ENCODE data around the gene ZMYM2.
A peak's percentile ranks its signal among the peaks of the same experiment; 100 is the strongest.

ZMYM2 gene

DNA sequence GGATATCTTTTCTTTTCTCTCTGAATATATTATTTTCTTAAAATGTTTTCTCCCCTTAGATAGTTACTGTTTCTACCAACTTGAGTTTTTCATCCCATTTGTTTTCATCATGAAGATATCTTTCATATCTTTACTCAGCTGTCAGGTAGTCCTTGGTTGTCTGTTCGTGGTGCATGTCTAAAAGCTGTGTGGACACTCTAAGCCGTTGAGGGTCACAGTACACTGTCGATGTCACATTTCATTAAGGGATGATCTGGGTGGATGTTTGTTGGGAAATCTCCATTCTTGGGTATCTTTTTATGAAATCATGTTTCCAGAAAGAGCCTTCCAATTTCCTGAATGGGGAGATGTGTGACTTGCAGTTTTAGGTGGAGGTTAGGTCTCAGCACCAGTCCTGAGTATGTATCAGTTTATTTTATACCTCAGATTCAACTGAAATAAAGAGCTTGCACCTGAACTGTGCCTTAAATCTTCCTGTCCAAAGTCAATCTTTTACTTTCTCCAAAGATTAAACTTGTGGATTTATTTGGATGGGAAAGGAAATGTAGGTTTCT, 23.2 kb downstream of the ZMYM2 start:
- H3K27me3 ChIP-seq: no peaks in the 10 kb centered on the region
- no peak overlapping the region for H3K9ac ChIP-seq
- TF ChIP-seq Cebpa-rat (IDR thresholded peaks at IDR 0.05): no peak
- no peak overlapping the region for H3K4me2 ChIP-seq
- H3K36me3 ChIP-seq: peaks cover 69% of the 10 kb centered on the region
- peaks cover 22% of the 10 kb centered on the region for H3K4me1 ChIP-seq
- H3K9me3 ChIP-seq: peaks cover 29% of the 10 kb centered on the region
- peaks cover 98% of the 10 kb centered on the region for H4K20me1 ChIP-seq
- no peak overlapping the region for H3K4me3 ChIP-seq
- H3K27ac ChIP-seq: no peak overlapping the region

DNA sequence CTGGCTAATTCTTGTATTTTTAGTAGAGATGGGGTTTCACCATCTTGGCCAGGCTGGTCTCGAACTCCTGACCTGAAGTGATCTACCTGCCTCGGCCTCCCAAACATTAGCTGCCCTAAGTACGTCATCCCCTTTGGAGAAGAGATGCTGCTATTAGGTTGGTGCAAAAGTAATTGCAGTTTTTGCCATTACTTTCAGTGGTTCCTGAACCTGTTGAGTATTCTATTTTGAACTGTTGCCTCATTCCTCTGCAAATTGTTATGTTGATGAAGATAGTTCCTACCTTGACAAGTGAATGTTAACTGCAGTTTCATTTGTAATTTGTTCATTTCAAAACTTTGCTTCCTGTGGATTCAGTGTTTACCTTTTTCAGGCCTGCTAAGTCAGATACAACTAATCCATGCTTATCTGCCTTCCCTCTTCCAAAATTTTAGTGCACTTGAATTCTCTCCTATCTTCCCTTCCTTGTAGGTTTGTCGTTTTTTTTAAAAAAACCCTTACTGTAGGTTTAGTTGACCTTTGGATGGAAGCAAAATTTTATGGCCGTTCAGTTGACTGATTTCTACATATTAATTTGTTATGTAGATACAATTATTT, 24.0 kb downstream of the ZMYM2 start:
- no peak overlapping the region for H3K4me2 ChIP-seq
- TF ChIP-seq Cebpa-rat (IDR thresholded peaks at IDR 0.05): no peak
- H3K36me3 ChIP-seq: peaks cover 69% of the 10 kb centered on the region
- H3K9ac ChIP-seq: no peak overlapping the region
- peaks cover 22% of the 10 kb centered on the region for H3K4me1 ChIP-seq
- H4K20me1 ChIP-seq: peaks cover 100% of the 10 kb centered on the region
- H3K27ac ChIP-seq: no peak overlapping the region
- no peaks in the 10 kb centered on the region for H3K27me3 ChIP-seq
- H3K4me3 ChIP-seq: no peak overlapping the region
- H3K9me3 ChIP-seq: peaks cover 21% of the 10 kb centered on the region

DNA sequence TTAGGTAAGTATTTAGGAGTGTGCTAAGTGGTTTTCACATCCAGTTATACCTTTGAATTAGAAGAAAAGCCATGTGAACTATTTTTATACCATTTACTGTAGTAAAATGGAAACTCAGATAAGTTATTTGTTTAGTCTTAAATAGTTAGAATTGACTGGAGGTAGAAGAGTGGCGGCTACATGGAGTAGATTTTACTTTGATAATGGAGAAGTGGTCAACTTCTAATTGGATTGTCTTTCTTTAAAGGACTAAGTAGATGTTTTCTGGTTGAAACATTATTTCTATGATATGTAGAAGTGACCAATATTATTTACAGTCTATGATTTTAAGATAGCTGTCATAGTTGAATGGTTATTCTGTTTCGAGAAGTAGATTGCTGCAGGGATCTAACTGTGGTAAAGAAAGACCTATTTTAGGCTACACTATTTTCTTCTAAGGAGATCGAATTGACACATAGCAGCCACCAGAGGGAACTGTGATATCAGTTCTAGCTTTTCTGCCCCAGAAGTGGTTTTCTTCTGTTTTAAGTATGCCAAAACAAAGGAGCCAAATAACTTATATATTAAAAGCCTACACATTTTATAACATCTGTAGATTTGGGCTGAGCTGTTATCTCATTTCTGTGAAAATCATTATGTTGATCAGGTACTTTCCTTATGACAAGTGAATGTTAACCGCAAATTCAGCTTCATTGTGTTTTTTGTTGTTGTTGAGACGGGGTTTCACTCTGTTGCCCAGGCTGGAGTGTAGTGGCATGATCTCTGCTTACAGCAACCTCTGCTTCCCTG, 26.1 kb downstream of the ZMYM2 start:
- Histone ChIP-seq H4K20me1 (peaks cover 100% of the 10 kb centered on the region), H3K4me3 (no peak overlapping the region), H3K4me2 (peak overlapping the region; percentile 37), H3K27me3 (no peaks in the 10 kb centered on the region), H3K27ac (no peak overlapping the region), H3K36me3 (peaks cover 67% of the 10 kb centered on the region), H3K9me3 (peaks cover under 1% of the 10 kb centered on the region; the same call in 1 of the 2 replicates), H3K9ac (no peak overlapping the region), H3K4me1 (peaks cover 22% of the 10 kb centered on the region)
- TF ChIP-seq Cebpa-rat (IDR thresholded peaks at IDR 0.05): no peak

DNA sequence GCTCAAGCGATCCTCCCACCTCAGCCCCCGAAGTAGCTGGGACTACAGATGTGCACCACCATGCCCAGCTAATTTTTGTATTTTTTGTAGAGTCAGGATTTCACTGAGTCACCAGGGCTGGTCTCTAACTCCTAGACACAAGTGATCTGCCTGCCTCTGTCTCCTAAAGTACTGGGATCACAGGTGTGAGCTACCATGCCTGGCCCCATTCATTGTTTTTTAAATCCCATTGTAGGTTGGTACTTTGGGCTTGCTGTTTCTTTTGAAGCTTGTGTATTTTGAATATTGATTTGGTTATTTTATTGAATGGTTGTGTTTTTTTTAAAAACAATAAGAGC, 26.7 kb downstream of the ZMYM2 start:
- no peak overlapping the region for H3K27ac ChIP-seq
- H3K36me3 ChIP-seq: peaks cover 70% of the 10 kb centered on the region
- TF ChIP-seq Cebpa-rat (IDR thresholded peaks at IDR 0.05): no peak
- H3K9me3 ChIP-seq: no peaks in the 10 kb centered on the region
- H3K4me3 ChIP-seq: no peak overlapping the region
- H3K4me2 ChIP-seq: peak overlapping the region; percentile 37; the same call in 1 of the 2 replicates
- no peak overlapping the region for H3K9ac ChIP-seq
- peaks cover 100% of the 10 kb centered on the region for H4K20me1 ChIP-seq
- no peaks in the 10 kb centered on the region for H3K27me3 ChIP-seq
- peaks cover 22% of the 10 kb centered on the region for H3K4me1 ChIP-seq

DNA sequence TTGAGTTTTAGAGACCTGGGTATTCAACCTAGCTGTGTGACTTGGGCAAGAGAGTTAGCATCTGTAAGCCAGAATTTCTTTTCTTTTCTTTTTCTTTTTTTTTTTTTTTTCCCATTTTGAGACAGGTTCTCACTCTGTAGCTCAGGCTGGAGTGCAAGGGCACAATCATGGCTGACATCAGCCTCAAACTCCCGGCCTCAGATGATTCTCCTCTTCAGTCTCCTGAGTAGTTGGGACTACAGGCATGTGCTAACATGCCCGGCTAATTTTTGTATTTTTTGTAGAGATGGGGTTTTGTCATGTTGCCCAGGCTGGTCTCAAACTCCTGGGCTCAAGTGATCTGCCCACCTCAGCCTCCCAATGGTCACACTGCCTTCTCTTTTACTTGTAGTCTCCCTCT, 33.0 kb downstream of the ZMYM2 start:
- Histone ChIP-seq H3K9ac (no peak overlapping the region), H3K9me3 (no peaks in the 10 kb centered on the region), H3K27ac (no peak overlapping the region), H4K20me1 (peaks cover 100% of the 10 kb centered on the region), H3K27me3 (no peaks in the 10 kb centered on the region), H3K4me2 (no peak overlapping the region), H3K4me3 (no peak overlapping the region), H3K36me3 (peaks cover 97% of the 10 kb centered on the region), H3K4me1 (no peaks in the 10 kb centered on the region)
- TF ChIP-seq Cebpa-rat (IDR thresholded peaks at IDR 0.05): no peak

DNA sequence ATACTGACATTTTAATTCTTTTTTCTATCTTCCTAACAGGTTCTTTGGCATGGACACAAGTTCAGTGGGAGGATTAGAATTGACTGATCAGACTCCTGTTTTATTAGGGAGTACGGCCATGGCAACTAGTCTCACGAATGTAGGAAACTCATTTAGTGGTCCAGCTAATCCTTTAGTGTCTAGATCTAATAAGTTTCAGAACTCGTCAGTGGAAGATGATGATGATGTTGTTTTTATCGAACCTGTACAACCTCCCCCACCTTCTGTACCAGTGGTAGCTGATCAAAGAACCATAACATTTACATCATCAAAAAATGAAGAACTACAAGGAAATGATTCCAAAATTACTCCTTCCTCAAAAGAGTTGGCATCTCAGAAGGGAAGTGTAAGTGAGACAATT, 34.5 kb downstream of the ZMYM2 start:
- Histone ChIP-seq H3K9me3 (no peaks in the 10 kb centered on the region), H4K20me1 (peaks cover 100% of the 10 kb centered on the region)

DNA sequence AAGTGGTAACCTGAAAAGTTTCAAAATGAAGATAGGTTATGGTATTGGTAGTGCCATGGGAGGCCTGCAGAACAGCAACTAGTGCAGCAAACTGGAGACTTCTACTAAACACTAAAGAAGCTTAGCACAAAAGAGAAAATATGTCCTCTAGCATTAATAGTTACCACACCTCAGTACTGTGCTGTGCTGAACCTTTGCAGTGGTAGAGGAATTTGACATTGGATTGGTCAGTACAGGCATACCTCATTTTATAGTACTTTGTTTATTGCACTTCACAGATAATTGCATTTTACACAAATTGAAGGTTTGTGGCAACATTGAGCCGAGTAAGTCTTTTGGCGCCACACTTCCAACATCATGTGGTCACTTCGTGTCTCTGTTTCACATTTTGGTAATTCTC, 40.4 kb downstream of the ZMYM2 start:
- Histone ChIP-seq H3K4me2 (no peak overlapping the region), H3K4me1 (no peaks in the 10 kb centered on the region), H3K27me3 (no peaks in the 10 kb centered on the region), H4K20me1 (peaks cover 98% of the 10 kb centered on the region), H3K9ac (no peak overlapping the region), H3K9me3 (no peaks in the 10 kb centered on the region), H3K4me3 (no peak overlapping the region), H3K36me3 (peaks cover 94% of the 10 kb centered on the region), H3K27ac (no peak overlapping the region)
- no peak for TF ChIP-seq Cebpa-rat (IDR thresholded peaks at IDR 0.05)

More for the DNA sequence above, 34.5 kb downstream of the ZMYM2 start:
- Histone ChIP-seq H3K4me3 (no peak overlapping the region), H3K9ac (no peak overlapping the region), H3K4me1 (no peaks in the 10 kb centered on the region), H3K4me2 (no peak overlapping the region), H3K27me3 (no peaks in the 10 kb centered on the region), H3K27ac (no peak overlapping the region), H3K36me3 (peaks cover 98% of the 10 kb centered on the region)
- no peak for TF ChIP-seq Cebpa-rat (IDR thresholded peaks at IDR 0.05)

DNA sequence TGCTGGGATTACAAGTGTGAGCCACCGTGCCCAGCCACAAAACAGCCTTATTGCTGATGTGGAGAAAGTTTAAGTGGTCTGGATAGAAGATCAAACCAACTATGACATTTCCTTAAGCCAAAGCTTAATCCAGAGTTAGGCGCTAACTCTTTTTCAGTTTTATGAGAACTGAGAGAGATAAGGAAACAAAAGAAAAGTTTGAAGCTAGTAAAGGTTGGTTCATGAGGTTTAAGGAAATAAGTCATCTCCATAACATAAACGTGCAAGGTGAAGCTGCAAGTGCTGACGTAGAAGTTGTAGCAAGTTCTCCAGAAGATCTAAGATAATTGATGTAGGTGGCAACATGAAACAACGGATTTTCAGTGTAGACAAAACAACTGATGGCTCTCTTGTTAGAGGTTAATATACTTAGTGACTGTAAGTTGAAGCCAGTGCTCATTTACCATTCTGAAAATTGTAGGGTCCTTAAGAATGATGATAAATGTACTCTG, 41.6 kb downstream of the ZMYM2 start:
- Histone ChIP-seq H3K9me3 (no peaks in the 10 kb centered on the region), H3K36me3 (peaks cover 89% of the 10 kb centered on the region), H3K4me2 (no peak overlapping the region), H3K9ac (no peak overlapping the region), H3K27ac (no peak overlapping the region), H3K4me1 (no peaks in the 10 kb centered on the region), H3K4me3 (no peak overlapping the region), H3K27me3 (no peaks in the 10 kb centered on the region), H4K20me1 (peaks cover 86% of the 10 kb centered on the region)
- TF ChIP-seq Cebpa-rat (IDR thresholded peaks at IDR 0.05): no peak

DNA sequence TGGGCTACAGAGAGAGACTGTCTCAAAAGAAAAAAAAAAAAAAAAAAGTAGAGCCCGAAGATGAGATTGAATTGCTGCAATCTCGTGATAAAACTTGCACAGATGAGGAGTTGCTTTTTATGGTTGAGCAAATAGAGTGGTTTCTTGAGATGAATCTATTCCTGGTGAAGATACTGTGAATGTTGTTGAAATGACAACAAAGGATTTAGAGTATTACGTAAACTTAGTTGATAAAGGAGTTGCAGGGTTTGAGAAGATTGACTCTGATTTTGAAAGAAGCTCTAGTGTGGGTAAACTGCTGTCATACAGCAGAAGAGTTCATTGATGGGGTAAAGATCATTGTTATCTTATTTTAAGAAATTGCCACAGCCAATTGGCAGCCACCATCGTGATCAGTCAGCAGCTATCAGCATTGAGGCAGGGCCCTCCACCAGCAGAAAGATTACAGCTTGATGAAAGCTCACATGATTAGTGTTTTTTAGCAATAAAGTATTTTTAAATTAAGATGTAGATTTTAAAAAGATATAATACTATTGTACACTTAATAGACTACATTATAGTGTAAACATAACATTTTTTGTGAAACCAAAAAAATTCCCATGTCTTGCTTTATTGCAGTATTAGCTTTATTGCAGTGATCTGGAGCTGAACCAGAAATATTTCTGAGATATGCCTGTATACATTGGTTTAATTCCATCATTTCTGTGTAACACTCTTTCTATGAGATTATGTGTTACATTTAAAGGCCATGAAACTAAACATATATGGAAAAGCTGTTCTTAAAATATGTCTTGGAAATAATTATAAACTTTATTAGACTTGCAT, 43.1 kb downstream of the ZMYM2 start:
- Histone ChIP-seq H3K4me2 (no peak overlapping the region), H3K4me1 (no peaks in the 10 kb centered on the region), H3K27me3 (no peaks in the 10 kb centered on the region), H3K36me3 (peaks cover 88% of the 10 kb centered on the region), H3K9me3 (no peaks in the 10 kb centered on the region), H3K9ac (no peak overlapping the region), H3K4me3 (no peak overlapping the region), H3K27ac (no peak overlapping the region), H4K20me1 (peaks cover 71% of the 10 kb centered on the region)
- TF ChIP-seq Cebpa-rat (IDR thresholded peaks at IDR 0.05): no peak
